K562 (cell line): ENCODE measurements around the gene EPS8.
"Not testable (repeated sequence)": the region's sequence is repeated elsewhere in the genome, so short reads cannot be mapped to it uniquely, and the experiment has no call there.

ENCODE experiments used
- FOXK2 ChIP-seq, 2 experiments: fragments of 450-650 bp; IDR thresholded peaks in 1 of 2; conservative IDR thresholded peaks in 1 of 2; 2 replicates each; pipeline ENCODE4 v1.6.1; 2016; ENCODE audit warnings: low read depth in 2 of 2, mild to moderate bottlenecking in 1 of 2
- JUN ChIP-seq, 2 experiments: sonication (generic) in 1 of 2; formaldehyde crosslinking in 1 of 2; IDR thresholded peaks; 2 replicates each; pipeline versions ENCODE4 v1.6.1 to v1.8.0; 2012 to 2022; ENCODE audit warnings: borderline replicate concordance in 2 of 2, mild to moderate bottlenecking in 2 of 2, improper control_type of control experiment in 1 of 2, low read depth in 1 of 2, low read length in 1 of 2, missing genetic modification reagents in 1 of 2
- JUNB ChIP-seq: fragments of 450-650 bp; formaldehyde crosslinking; conservative IDR thresholded peaks from 2 replicates; pipeline ENCODE4 v1.4.0; 2020; ENCODE audit warnings: mild to moderate bottlenecking
- MCM7 ChIP-seq, 2 experiments: fragments of 450-650 bp; IDR thresholded peaks; 2 replicates each; pipeline ENCODE4 v1.6.1; 2016 to 2018
- NBN ChIP-seq: fragments of 450-650 bp; IDR thresholded peaks from 2 replicates; pipeline ENCODE4 v1.6.1; 2016; ENCODE audit warnings: low read depth, mild to moderate bottlenecking
- PCBP1 ChIP-seq: fragments of 200-400 bp; formaldehyde crosslinking; IDR thresholded peaks from 2 replicates; pipeline ENCODE4 v1.6.1; 2018; ENCODE audit warnings: mild to moderate bottlenecking, low read depth, low read length; ENCODE audit not compliant: poor library complexity, severe bottlenecking
- POLR2A ChIP-seq: fragments of 450-650 bp; conservative IDR thresholded peaks from 2 replicates; pipeline ENCODE4 v1.6.1; 2016
- TBP ChIP-seq: optimal IDR thresholded peaks from 2 replicates; pipeline ENCODE3; 2011; ENCODE audit warnings: low read depth, low read length, improper control_type of control experiment
- TEAD4 ChIP-seq, 2 experiments: sonication (generic) in 1 of 2; formaldehyde crosslinking in 1 of 2; IDR thresholded peaks; 2 replicates each; pipeline versions ENCODE4 v1.6.1 to v1.8.0; 2012 to 2022; ENCODE audit warnings: borderline replicate concordance in 1 of 2, inconsistent platforms in 1 of 2, low read length in 1 of 2, mild to moderate bottlenecking in 1 of 2, missing genetic modification reagents in 1 of 2
- TF ChIP-seq, protein P1 (sequence below), 3 experiments: IDR thresholded peaks in 2 of 3; conservative IDR thresholded peaks in 1 of 3; 2 replicates each; pipeline ENCODE4 v1.5.1; 2011 to 2012; ENCODE audit warnings: low read length in 3 of 3, mild to moderate bottlenecking in 3 of 3, control low read depth in 2 of 3, improper control_type of control experiment in 1 of 3, inconsistent platforms in 1 of 3, low read depth in 1 of 3, mixed read lengths in 1 of 3, moderate library complexity in 1 of 3; ENCODE audit not compliant: insufficient read depth in 2 of 3
- TF ChIP-seq, protein P2 (sequence below): fragments of 450-650 bp; IDR thresholded peaks from 2 replicates; pipeline ENCODE4 v1.6.1; 2016; ENCODE audit warnings: mild to moderate bottlenecking, moderate library complexity

DNA sequence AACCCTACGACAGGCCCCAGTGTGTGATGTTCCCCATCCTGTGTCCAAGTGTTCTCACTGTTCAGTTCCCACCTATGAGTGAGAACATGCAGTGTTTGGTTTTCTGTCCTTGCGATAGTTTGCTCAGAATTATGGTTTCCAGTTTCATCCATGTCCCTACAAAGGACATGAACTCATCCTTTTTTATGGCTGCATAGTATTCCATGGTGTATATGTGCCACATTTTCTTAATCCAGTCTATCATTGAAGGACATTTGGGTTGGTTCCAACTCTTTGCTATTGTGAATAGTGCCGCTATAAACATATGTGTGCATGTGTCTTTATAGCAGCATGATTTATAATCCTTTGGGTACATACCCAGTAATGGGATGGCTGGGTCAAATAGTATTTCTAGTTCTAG, 47.3 kb downstream of the EPS8 start:
- not testable (repeated sequence) for TF ChIP-seq NBN; MCM7 (IDR thresholded peaks at IDR 0.05); TBP; TEAD4 (IDR thresholded peaks at IDR 0.05; ENCODE audit: low read length); TEAD4 (CRISPR knock-in tag; IDR thresholded peaks at IDR 0.05; ENCODE audit: borderline replicate concordance); JUN (IDR thresholded peaks at IDR 0.05; ENCODE audit: borderline replicate concordance, low read depth, low read length); JUN (CRISPR knock-in tag; IDR thresholded peaks at IDR 0.05; ENCODE audit: borderline replicate concordance); JUNB; PCBP1; POLR2A; FOXK2 (conservative IDR thresholded peaks at IDR 0.05 in 1 of 2, IDR thresholded peaks at IDR 0.05 in 1 of 2; ENCODE audit: low read depth in 2 of 2)
- TF ChIP-seq, protein P1, sequence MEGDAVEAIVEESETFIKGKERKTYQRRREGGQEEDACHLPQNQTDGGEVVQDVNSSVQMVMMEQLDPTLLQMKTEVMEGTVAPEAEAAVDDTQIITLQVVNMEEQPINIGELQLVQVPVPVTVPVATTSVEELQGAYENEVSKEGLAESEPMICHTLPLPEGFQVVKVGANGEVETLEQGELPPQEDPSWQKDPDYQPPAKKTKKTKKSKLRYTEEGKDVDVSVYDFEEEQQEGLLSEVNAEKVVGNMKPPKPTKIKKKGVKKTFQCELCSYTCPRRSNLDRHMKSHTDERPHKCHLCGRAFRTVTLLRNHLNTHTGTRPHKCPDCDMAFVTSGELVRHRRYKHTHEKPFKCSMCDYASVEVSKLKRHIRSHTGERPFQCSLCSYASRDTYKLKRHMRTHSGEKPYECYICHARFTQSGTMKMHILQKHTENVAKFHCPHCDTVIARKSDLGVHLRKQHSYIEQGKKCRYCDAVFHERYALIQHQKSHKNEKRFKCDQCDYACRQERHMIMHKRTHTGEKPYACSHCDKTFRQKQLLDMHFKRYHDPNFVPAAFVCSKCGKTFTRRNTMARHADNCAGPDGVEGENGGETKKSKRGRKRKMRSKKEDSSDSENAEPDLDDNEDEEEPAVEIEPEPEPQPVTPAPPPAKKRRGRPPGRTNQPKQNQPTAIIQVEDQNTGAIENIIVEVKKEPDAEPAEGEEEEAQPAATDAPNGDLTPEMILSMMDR (IDR thresholded peaks at IDR 0.05 in 2 of 3, conservative IDR thresholded peaks at IDR 0.05 in 1 of 3; ENCODE audit: insufficient read depth in 2 of 3, low read depth in 1 of 3, low read length in 3 of 3), result not testable (repeated sequence)
- TF ChIP-seq, protein P2, sequence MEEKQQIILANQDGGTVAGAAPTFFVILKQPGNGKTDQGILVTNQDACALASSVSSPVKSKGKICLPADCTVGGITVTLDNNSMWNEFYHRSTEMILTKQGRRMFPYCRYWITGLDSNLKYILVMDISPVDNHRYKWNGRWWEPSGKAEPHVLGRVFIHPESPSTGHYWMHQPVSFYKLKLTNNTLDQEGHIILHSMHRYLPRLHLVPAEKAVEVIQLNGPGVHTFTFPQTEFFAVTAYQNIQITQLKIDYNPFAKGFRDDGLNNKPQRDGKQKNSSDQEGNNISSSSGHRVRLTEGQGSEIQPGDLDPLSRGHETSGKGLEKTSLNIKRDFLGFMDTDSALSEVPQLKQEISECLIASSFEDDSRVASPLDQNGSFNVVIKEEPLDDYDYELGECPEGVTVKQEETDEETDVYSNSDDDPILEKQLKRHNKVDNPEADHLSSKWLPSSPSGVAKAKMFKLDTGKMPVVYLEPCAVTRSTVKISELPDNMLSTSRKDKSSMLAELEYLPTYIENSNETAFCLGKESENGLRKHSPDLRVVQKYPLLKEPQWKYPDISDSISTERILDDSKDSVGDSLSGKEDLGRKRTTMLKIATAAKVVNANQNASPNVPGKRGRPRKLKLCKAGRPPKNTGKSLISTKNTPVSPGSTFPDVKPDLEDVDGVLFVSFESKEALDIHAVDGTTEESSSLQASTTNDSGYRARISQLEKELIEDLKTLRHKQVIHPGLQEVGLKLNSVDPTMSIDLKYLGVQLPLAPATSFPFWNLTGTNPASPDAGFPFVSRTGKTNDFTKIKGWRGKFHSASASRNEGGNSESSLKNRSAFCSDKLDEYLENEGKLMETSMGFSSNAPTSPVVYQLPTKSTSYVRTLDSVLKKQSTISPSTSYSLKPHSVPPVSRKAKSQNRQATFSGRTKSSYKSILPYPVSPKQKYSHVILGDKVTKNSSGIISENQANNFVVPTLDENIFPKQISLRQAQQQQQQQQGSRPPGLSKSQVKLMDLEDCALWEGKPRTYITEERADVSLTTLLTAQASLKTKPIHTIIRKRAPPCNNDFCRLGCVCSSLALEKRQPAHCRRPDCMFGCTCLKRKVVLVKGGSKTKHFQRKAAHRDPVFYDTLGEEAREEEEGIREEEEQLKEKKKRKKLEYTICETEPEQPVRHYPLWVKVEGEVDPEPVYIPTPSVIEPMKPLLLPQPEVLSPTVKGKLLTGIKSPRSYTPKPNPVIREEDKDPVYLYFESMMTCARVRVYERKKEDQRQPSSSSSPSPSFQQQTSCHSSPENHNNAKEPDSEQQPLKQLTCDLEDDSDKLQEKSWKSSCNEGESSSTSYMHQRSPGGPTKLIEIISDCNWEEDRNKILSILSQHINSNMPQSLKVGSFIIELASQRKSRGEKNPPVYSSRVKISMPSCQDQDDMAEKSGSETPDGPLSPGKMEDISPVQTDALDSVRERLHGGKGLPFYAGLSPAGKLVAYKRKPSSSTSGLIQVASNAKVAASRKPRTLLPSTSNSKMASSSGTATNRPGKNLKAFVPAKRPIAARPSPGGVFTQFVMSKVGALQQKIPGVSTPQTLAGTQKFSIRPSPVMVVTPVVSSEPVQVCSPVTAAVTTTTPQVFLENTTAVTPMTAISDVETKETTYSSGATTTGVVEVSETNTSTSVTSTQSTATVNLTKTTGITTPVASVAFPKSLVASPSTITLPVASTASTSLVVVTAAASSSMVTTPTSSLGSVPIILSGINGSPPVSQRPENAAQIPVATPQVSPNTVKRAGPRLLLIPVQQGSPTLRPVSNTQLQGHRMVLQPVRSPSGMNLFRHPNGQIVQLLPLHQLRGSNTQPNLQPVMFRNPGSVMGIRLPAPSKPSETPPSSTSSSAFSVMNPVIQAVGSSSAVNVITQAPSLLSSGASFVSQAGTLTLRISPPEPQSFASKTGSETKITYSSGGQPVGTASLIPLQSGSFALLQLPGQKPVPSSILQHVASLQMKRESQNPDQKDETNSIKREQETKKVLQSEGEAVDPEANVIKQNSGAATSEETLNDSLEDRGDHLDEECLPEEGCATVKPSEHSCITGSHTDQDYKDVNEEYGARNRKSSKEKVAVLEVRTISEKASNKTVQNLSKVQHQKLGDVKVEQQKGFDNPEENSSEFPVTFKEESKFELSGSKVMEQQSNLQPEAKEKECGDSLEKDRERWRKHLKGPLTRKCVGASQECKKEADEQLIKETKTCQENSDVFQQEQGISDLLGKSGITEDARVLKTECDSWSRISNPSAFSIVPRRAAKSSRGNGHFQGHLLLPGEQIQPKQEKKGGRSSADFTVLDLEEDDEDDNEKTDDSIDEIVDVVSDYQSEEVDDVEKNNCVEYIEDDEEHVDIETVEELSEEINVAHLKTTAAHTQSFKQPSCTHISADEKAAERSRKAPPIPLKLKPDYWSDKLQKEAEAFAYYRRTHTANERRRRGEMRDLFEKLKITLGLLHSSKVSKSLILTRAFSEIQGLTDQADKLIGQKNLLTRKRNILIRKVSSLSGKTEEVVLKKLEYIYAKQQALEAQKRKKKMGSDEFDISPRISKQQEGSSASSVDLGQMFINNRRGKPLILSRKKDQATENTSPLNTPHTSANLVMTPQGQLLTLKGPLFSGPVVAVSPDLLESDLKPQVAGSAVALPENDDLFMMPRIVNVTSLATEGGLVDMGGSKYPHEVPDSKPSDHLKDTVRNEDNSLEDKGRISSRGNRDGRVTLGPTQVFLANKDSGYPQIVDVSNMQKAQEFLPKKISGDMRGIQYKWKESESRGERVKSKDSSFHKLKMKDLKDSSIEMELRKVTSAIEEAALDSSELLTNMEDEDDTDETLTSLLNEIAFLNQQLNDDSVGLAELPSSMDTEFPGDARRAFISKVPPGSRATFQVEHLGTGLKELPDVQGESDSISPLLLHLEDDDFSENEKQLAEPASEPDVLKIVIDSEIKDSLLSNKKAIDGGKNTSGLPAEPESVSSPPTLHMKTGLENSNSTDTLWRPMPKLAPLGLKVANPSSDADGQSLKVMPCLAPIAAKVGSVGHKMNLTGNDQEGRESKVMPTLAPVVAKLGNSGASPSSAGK, result not testable (repeated sequence)
